Epidermal melanocyte (primary cell): ENCODE data around the gene KIAA0825.
A peak's percentile ranks its signal among the peaks of the same experiment; 100 is the strongest.

Source experiments
- DNase-seq: peaks from one replicate; pipeline ENCODE4 v3.0.0; 2011; ENCODE audit warnings: low spot score; ENCODE audit not compliant: insufficient read length

KIAA0825 gene

GRCh38 chr5:94440015-94440414, 178.4 kb downstream of the KIAA0825 start:
- no peak for DNase-seq

GRCh38 chr5:94433397-94434163, 184.8 kb downstream of the KIAA0825 start:
- DNase-seq: peak; percentile 20

- no peak for DNase-seq
Measured at GRCh38 chr5:94432499-94432898, 185.9 kb downstream of the KIAA0825 start.

- DNase-seq: no peak
Measured at GRCh38 chr5:94431696-94432095, 186.7 kb downstream of the KIAA0825 start.

- no peak for DNase-seq
Measured at GRCh38 chr5:94429566-94429965, 188.8 kb downstream of the KIAA0825 start.

GRCh38 chr5:94425396-94425795, 193.0 kb downstream of the KIAA0825 start:
- DNase-seq: no peak

GRCh38 chr5:94423411-94423810, 195.0 kb downstream of the KIAA0825 start:
- DNase-seq: no peak

GRCh38 chr5:94422812-94423211, 195.6 kb downstream of the KIAA0825 start:
- no peak for DNase-seq

- DNase-seq: no peak
Measured at GRCh38 chr5:94420885-94421284, 197.5 kb downstream of the KIAA0825 start.

- DNase-seq: no peak
Measured at GRCh38 chr5:94415798-94416197, 202.6 kb downstream of the KIAA0825 start.

GRCh38 chr5:94409440-94409839, 209.0 kb downstream of the KIAA0825 start:
- DNase-seq: no peak

- no peak for DNase-seq
Measured at GRCh38 chr5:94407023-94407422, 211.4 kb downstream of the KIAA0825 start.

GRCh38 chr5:94403483-94403882, 214.9 kb downstream of the KIAA0825 start:
- DNase-seq: no peak

- DNase-seq: no peak
Measured at GRCh38 chr5:94402096-94402495, 216.3 kb downstream of the KIAA0825 start.

GRCh38 chr5:94397508-94397907, 220.9 kb downstream of the KIAA0825 start:
- DNase-seq: no peak

- DNase-seq: no peak
Measured at GRCh38 chr5:94396687-94397086, 221.7 kb downstream of the KIAA0825 start.

GRCh38 chr5:94395468-94395867, 222.9 kb downstream of the KIAA0825 start:
- DNase-seq: no peak

- DNase-seq: no peak
Measured at GRCh38 chr5:94391996-94392395, 226.4 kb downstream of the KIAA0825 start.

- DNase-seq: no peak
Measured at GRCh38 chr5:94389515-94389899, 228.9 kb downstream of the KIAA0825 start.

GRCh38 chr5:94388773-94389514, 229.5 kb downstream of the KIAA0825 start:
- no peak for DNase-seq

GRCh38 chr5:94385767-94386166, 232.6 kb downstream of the KIAA0825 start:
- no peak for DNase-seq

GRCh38 chr5:94378062-94378461, 240.3 kb downstream of the KIAA0825 start:
- no peak for DNase-seq
